Neural cell (in vitro differentiated cells): ENCODE measurements around the gene FIGLA. TPM values are rescaled to one million over a fixed set of nuclear protein-coding genes. Genes with fewer than 3 reads are reported as not detected.

Experiments used
- H2AFZ ChIP-seq: fragments of 200-600, 300-800 bp; sonication (generic), shearing (Covaris generic); 2 replicates; pipeline ENCODE4 v1.6.0; 2014; ENCODE audit warnings: low read depth, mild to moderate bottlenecking, antibody characterized with exemption, low read length, moderate library complexity
- H3F3A ChIP-seq: fragments of 200-600 bp; shearing (Covaris generic); 2 replicates; pipeline ENCODE4 v1.6.1; 2016; ENCODE audit warnings: mild to moderate bottlenecking, moderate library complexity, mixed read lengths, antibody characterized with exemption, low read length; ENCODE audit not compliant: insufficient read depth, poor library complexity, severe bottlenecking
- H3K27ac ChIP-seq: fragments of 200-600, 300-800 bp; sonication (generic), shearing (Covaris generic); 2 replicates; pipeline ENCODE4 v1.5.1; 2014; ENCODE audit warnings: mild to moderate bottlenecking, low read length, moderate library complexity
- H3K27me3 ChIP-seq: fragments of 300-800, 200-600 bp; sonication (generic), shearing (Covaris generic); 2 replicates; pipeline ENCODE4 v1.6.0; 2014; ENCODE audit warnings: mild to moderate bottlenecking, low read depth, low read length, moderate library complexity; ENCODE audit not compliant: insufficient read depth
- H3K36me3 ChIP-seq: fragments of 300-800, 200-600 bp; sonication (generic), shearing (Covaris generic); 2 replicates; pipeline ENCODE4 v1.5.1; 2014; ENCODE audit warnings: mild to moderate bottlenecking, antibody characterized with exemption, low read length, moderate library complexity; ENCODE audit not compliant: insufficient read depth
- H3K4me2 ChIP-seq: fragments of 300-800, 200-600 bp; sonication (generic), shearing (Covaris generic); 2 replicates; pipeline ENCODE4 v1.6.0; 2014; ENCODE audit warnings: mild to moderate bottlenecking, low read length
- H3K4me3 ChIP-seq: fragments of 300-800, 200-600 bp; sonication (generic), shearing (Covaris generic); 2 replicates; pipeline ENCODE4 v1.5.1; 2014; ENCODE audit warnings: mild to moderate bottlenecking, low read length, moderate library complexity
- H3K79me2 ChIP-seq: fragments of 200-600 bp; shearing (Covaris generic); replicated peaks from 2 replicates; pipeline ENCODE4 v1.6.0; 2014; ENCODE audit warnings: mild to moderate bottlenecking, low read length, moderate library complexity; ENCODE audit not compliant: insufficient read depth
- H3K9ac ChIP-seq: fragments of 300-800, 200-600 bp; sonication (generic), shearing (Covaris generic); 2 replicates; pipeline ENCODE4 v1.6.1; 2016; ENCODE audit warnings: mild to moderate bottlenecking, low read length, mixed read lengths
- H3K9me2 ChIP-seq: fragments of 200-600 bp; shearing (Covaris generic); 2 replicates; pipeline ENCODE4 v1.6.1; 2016; ENCODE audit warnings: mild to moderate bottlenecking, low read length, mixed read lengths; ENCODE audit not compliant: insufficient read depth
- H3K9me3 ChIP-seq: fragments of 200-600, 300-800 bp; sonication (generic), shearing (Covaris generic); 2 replicates; pipeline ENCODE4 v1.6.1; 2016; ENCODE audit warnings: mild to moderate bottlenecking, mixed run types, low read length, moderate library complexity, mixed read lengths
- H4K20me1 ChIP-seq: fragments of 200-600 bp; shearing (Covaris generic); 2 replicates; pipeline ENCODE4 v1.6.1; 2016; ENCODE audit warnings: mild to moderate bottlenecking, mixed run types; ENCODE audit not compliant: insufficient read depth
- CTCF ChIP-seq: fragments of 450-650 bp; IDR thresholded peaks from 2 replicates; pipeline ENCODE4 v1.5.1; 2014; ENCODE audit warnings: antibody characterized with exemption, mild to moderate bottlenecking, moderate library complexity; ENCODE audit not compliant: poor library complexity, severe bottlenecking
- EP300 ChIP-seq: fragments of 450-650 bp; conservative IDR thresholded peaks from 2 replicates; pipeline ENCODE4 v1.6.1; 2014; ENCODE audit warnings: antibody characterized with exemption, mild to moderate bottlenecking, moderate library complexity; ENCODE audit not compliant: poor library complexity, severe bottlenecking
- EZH2 ChIP-seq: fragments of 200-600, 300-800 bp; shearing (Covaris generic), sonication (generic); IDR thresholded peaks from 2 replicates; pipeline ENCODE4 v1.6.1; 2014; ENCODE audit warnings: antibody characterized with exemption, low read length, borderline replicate concordance, mild to moderate bottlenecking; ENCODE audit not compliant: insufficient read depth, poor library complexity, severe bottlenecking
- MXI1 ChIP-seq: fragments of 450-650 bp; conservative IDR thresholded peaks from 2 replicates; pipeline ENCODE4 v1.6.1; 2014; ENCODE audit warnings: antibody characterized with exemption, mild to moderate bottlenecking; ENCODE audit not compliant: poor library complexity, severe bottlenecking
- POLR2AphosphoS5 ChIP-seq: IDR thresholded peaks from 2 replicates; pipeline ENCODE4 v1.6.1; 2012
- RAD21 ChIP-seq: fragments of 450-650 bp; conservative IDR thresholded peaks from 2 replicates; pipeline ENCODE4 v1.6.1; 2014; ENCODE audit warnings: antibody characterized with exemption, mild to moderate bottlenecking, moderate library complexity
- REST ChIP-seq: IDR thresholded peaks from 2 replicates; pipeline ENCODE4 v1.6.1; 2012; ENCODE audit warnings: borderline replicate concordance
- SMC3 ChIP-seq: fragments of 450-650 bp; conservative IDR thresholded peaks from 2 replicates; pipeline ENCODE4 v1.6.1; 2014; ENCODE audit warnings: antibody characterized with exemption, mild to moderate bottlenecking, moderate library complexity; ENCODE audit not compliant: poor library complexity
- TAF1 ChIP-seq: IDR thresholded peaks from 2 replicates; pipeline ENCODE4 v1.6.1; 2012; ENCODE audit warnings: low read depth
- polyA plus RNA-seq: library from polyadenylated mRNA; depleted of rRNA; stranded (reverse); fragments of >200 nt; gene quantifications from 2 replicates; pipeline ENCODE4 v1.2.3, GENCODE V29; 2014

FIGLA gene
- polyA plus RNA-seq, 1 donor from 2014 or later: not detected

- Histone ChIP-seq H3K9me2 (no peaks in the 10 kb centered on the region), H3K27ac (no peak overlapping the region), H3K4me3 (no peak overlapping the region), H3K4me2 (no peak overlapping the region), H3K27me3 (peaks cover under 1% of the 10 kb centered on the region), H2AFZ (no peak overlapping the region), H3K9me3 (no peaks in the 10 kb centered on the region), H3K79me2 (no peaks in the 10 kb centered on the region), H3K36me3 (no peaks in the 10 kb centered on the region), H3F3A (no peaks in the 10 kb centered on the region), H3K9ac (no peak overlapping the region), H4K20me1 (no peaks in the 10 kb centered on the region)
- TF ChIP-seq POLR2AphosphoS5 (no peak), MXI1 (no peak), TAF1 (no peak), RAD21 (no peak), REST (no peak), SMC3 (no peak), EP300 (no peak), CTCF (no peak), EZH2 (no peak)
Measured at GRCh38 chr2:70797506-70797905, 7.1 kb upstream of the FIGLA start.

GRCh38 chr2:70796262-70796661, 5.8 kb upstream of the FIGLA start:
- Histone ChIP-seq H3K9me2 (no peaks in the 10 kb centered on the region), H2AFZ (no peak overlapping the region), H3K27me3 (peaks cover 13% of the 10 kb centered on the region), H3K9me3 (peaks cover 2% of the 10 kb centered on the region), H3K4me3 (no peak overlapping the region), H3K4me2 (no peak overlapping the region), H3F3A (no peaks in the 10 kb centered on the region), H3K9ac (no peak overlapping the region), H3K79me2 (no peaks in the 10 kb centered on the region), H3K27ac (no peak overlapping the region), H4K20me1 (no peaks in the 10 kb centered on the region), H3K36me3 (no peaks in the 10 kb centered on the region)
- TF ChIP-seq TAF1: no peak
- no peak for TF ChIP-seq RAD21
- TF ChIP-seq MXI1: no peak
- no peak for TF ChIP-seq SMC3
- no peak for TF ChIP-seq CTCF
- TF ChIP-seq POLR2AphosphoS5: no peak
- TF ChIP-seq EP300: no peak
- TF ChIP-seq REST: no peak
- TF ChIP-seq EZH2: no peak
